HL-60 (cell line): ENCODE results near the gene TXNDC16.

Experiments
- CTCF ChIP-seq: IDR thresholded peaks from one replicate; pipeline ENCODE4 v1.5.1; 2011; ENCODE audit warnings: low read length, control low read depth, inconsistent platforms; ENCODE audit not compliant: insufficient read depth
- GABPA ChIP-seq: IDR thresholded peaks from 2 replicates; pipeline ENCODE4 v1.6.1; 2012; ENCODE audit warnings: low read depth
- POLR2AphosphoS5 ChIP-seq: IDR thresholded peaks from 2 replicates; pipeline ENCODE4 v1.6.1; 2012; ENCODE audit warnings: low read depth
- REST ChIP-seq: IDR thresholded peaks from 2 replicates; pipeline ENCODE4 v1.6.1; 2012; ENCODE audit warnings: low read depth; ENCODE audit not compliant: insufficient replicate concordance

GRCh38 chr14:52590318-52590717 is 38.0 kb upstream of the TXNDC16 start:
- no peak for TF ChIP-seq CTCF
- no peak for TF ChIP-seq GABPA
- TF ChIP-seq REST: no peak
- TF ChIP-seq POLR2AphosphoS5: no peak
